Cardiac ventricle fibroblast (primary cell): ENCODE results near the gene SOD3. TPM values are rescaled to one million over a fixed set of nuclear protein-coding genes. Genes with fewer than 3 reads are reported as not detected.

ENCODE experiments used
- total RNA-seq: library from RNA; depleted of rRNA; stranded (reverse); fragments of >200 nt; gene quantifications from 2 replicates; pipeline ENCODE4 v1.2.3, GENCODE V29; 2015

Gene SOD3, protein sequence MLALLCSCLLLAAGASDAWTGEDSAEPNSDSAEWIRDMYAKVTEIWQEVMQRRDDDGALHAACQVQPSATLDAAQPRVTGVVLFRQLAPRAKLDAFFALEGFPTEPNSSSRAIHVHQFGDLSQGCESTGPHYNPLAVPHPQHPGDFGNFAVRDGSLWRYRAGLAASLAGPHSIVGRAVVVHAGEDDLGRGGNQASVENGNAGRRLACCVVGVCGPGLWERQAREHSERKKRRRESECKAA
- 183 and 187 TPM in 2 replicates for total RNA-seq

DNA sequence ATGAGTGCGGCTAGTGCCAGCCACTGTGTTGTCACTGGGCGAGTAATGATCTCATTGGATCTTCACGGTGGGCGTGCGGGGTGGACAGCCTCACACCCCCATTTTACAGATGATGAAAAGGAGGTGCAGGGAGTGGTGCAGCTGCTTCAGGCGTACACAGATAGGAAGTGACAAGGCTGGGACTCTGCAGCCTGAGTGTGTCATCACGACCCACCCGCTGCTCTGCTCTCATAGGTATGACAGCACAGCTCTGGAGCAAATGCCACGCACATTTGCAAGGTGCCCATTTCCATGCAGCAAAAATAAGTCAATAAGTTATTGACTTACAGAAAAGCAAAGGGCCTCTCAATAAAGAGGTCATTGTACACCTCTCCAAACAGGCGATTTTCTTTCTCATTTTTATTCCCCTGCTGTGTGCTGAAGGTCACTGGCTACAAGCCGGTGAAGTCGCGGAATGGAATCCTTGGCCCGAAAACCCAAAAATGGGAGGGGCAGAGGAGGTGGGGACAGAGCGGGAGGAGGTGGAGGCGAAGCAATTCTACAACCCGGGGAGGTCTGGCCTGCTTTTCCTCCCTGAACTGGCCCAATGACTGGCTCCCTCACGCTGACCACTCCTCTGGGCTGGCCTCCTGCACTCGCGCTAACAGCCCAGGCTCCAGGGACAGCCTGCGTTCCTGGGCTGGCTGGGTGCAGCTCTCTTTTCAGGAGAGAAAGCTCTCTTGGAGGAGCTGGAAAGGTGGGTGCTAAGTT is at the start of gene SOD3:
Gene SOD3 (plus strand): TSS at position 658 of the 750 bp plus-strand sequence. CDS start 3,949 bp downstream, outside the sequence.

Other genes starting within 250 kb of the SOD3 start
- 68.3 and 88.5 TPM in 2 replicates for gene DHX15, start 211.0 kb upstream of the SOD3 start, total RNA-seq
- gene CCDC149, start 117.5 kb downstream of the SOD3 start, total RNA-seq = 8.5 and 10.5 TPM in 2 replicates
- 0.25 and 0.44 TPM in 2 replicates for gene LGI2, start 235.4 kb downstream of the SOD3 start, total RNA-seq